K562 (cell line): ENCODE data around the gene DNAAF2. TPM values are rescaled to one million over a fixed set of nuclear protein-coding genes. Genes with fewer than 3 reads are reported as not detected.

Experiments used
- CBX5 ChIP-seq: IDR thresholded peaks from 2 replicates; pipeline ENCODE4 v1.6.1; 2014; ENCODE audit warnings: low read depth, borderline replicate concordance
- CREM ChIP-seq: IDR thresholded peaks from 2 replicates; pipeline ENCODE4 v1.6.1; 2014; ENCODE audit warnings: antibody characterized with exemption, low read depth
- E2F3 ChIP-seq: fragments of 250-450 bp; sonication (Bioruptor Pico); IDR thresholded peaks from 2 replicates; pipeline ENCODE4 v1.4.0; 2020; ENCODE audit warnings: mild to moderate bottlenecking
- GTF2A2 ChIP-seq: IDR thresholded peaks from 2 replicates; pipeline ENCODE4 v1.6.1; 2016; ENCODE audit warnings: mild to moderate bottlenecking, missing genetic modification characterization, missing compliant biosample characterization
- RBM34 ChIP-seq: fragments of 200-400 bp; formaldehyde crosslinking; IDR thresholded peaks from 2 replicates; pipeline ENCODE4 v1.6.1; 2018; ENCODE audit warnings: low read length, borderline replicate concordance; ENCODE audit not compliant: insufficient read depth
- SETDB1 ChIP-seq: IDR thresholded peaks from one replicate; pipeline ENCODE4 v1.6.1; 2012; ENCODE audit warnings: low read length, control low read depth, inconsistent platforms
- ZNF408 ChIP-seq: fragments of 250-450 bp; sonication (Bioruptor Pico); IDR thresholded peaks from 2 replicates; pipeline ENCODE4 v1.4.0; 2020; ENCODE audit warnings: low read depth, mild to moderate bottlenecking, moderate library complexity
- ZNF586 ChIP-seq: fragments of 450-650 bp; formaldehyde crosslinking; conservative IDR thresholded peaks from 2 replicates; pipeline ENCODE4 v1.4.0; 2020; ENCODE audit warnings: mild to moderate bottlenecking, moderate library complexity
- polyA plus RNA-seq, 8 experiments: library from polyadenylated mRNA; depleted of rRNA in 4 of 8; stranded (reverse) in 5 of 8; unstranded in 3 of 8; fragments of >200 nt; fragmentation: Nextera tagmentation in 2 of 8; fragmentation: Illumina TruSeq in 1 of 8; extraction: Ambion mirVana in 2 of 8; extraction: Trizol in 1 of 8; gene quantifications; 2 replicates each; pipeline versions ENCODE4 v1.2.1 to v1.2.3, GENCODE V29; 2011 to 2014; ENCODE audit warnings: inconsistent platforms in 1 of 8, missing spikeins in 1 of 8
- total RNA-seq, 7 experiments: library from RNA; depleted of rRNA in 6 of 7; stranded (reverse); fragments of >200 nt in 6 of 7; fragmentation: Illumina TruSeq in 2 of 7; extraction: Trizol in 2 of 7; gene quantifications; 2 replicates each; pipeline versions ENCODE4 v1.2.1 to v1.2.3, GENCODE V29; 2011 to 2021; ENCODE audit warnings: low replicate concordance in 1 of 7
- TF ChIP-seq, protein P1 (sequence below), 2 experiments: fragments of 200-800 bp in 1 of 2; sonication (Bioruptor generic) in 1 of 2; sonication (generic) in 1 of 2; formaldehyde crosslinking in 1 of 2; IDR thresholded peaks in 1 of 2; conservative IDR thresholded peaks in 1 of 2; 2 replicates each; pipeline versions ENCODE4 v1.5.0 to v1.6.1; 2016 to 2020; ENCODE audit warnings: missing compliant biosample characterization in 1 of 2, missing genetic modification characterization in 1 of 2, missing genetic modification reagents in 1 of 2
- TF ChIP-seq, protein P2 (sequence below): sonication (generic); formaldehyde crosslinking; IDR thresholded peaks from 2 replicates; pipeline ENCODE4 v1.8.1; 2022; ENCODE audit warnings: missing genetic modification reagents
- TF ChIP-seq, protein P3 (sequence below), 2 experiments: fragments of 450-650 bp in 1 of 2; sonication (generic) in 1 of 2; formaldehyde crosslinking; conservative IDR thresholded peaks; 2 replicates each; pipeline versions ENCODE4 v1.4.0 to v1.8.1; 2020 to 2022; ENCODE audit warnings: mild to moderate bottlenecking in 1 of 2, missing genetic modification reagents in 1 of 2
- TF ChIP-seq, protein P4 (sequence below), 2 experiments: fragments of 450-650 bp; IDR thresholded peaks; 2 replicates each; pipeline ENCODE4 v1.6.1; 2016; ENCODE audit warnings: mild to moderate bottlenecking in 2 of 2, borderline replicate concordance in 1 of 2, low read depth in 1 of 2, moderate library complexity in 1 of 2
- TF ChIP-seq, protein P5 (sequence below): sonication (generic); formaldehyde crosslinking; IDR thresholded peaks from 2 replicates; pipeline ENCODE4 v1.5.0; 2020; ENCODE audit warnings: missing genetic modification reagents

DNAAF2 gene
- total and polyA plus RNA-seq, 9 of the 15 experiments (the other 6 are each of a cell fraction or from before 2014, with no cell fraction given) = 2.4 to 14.6 (median 11.1) TPM

DNA sequence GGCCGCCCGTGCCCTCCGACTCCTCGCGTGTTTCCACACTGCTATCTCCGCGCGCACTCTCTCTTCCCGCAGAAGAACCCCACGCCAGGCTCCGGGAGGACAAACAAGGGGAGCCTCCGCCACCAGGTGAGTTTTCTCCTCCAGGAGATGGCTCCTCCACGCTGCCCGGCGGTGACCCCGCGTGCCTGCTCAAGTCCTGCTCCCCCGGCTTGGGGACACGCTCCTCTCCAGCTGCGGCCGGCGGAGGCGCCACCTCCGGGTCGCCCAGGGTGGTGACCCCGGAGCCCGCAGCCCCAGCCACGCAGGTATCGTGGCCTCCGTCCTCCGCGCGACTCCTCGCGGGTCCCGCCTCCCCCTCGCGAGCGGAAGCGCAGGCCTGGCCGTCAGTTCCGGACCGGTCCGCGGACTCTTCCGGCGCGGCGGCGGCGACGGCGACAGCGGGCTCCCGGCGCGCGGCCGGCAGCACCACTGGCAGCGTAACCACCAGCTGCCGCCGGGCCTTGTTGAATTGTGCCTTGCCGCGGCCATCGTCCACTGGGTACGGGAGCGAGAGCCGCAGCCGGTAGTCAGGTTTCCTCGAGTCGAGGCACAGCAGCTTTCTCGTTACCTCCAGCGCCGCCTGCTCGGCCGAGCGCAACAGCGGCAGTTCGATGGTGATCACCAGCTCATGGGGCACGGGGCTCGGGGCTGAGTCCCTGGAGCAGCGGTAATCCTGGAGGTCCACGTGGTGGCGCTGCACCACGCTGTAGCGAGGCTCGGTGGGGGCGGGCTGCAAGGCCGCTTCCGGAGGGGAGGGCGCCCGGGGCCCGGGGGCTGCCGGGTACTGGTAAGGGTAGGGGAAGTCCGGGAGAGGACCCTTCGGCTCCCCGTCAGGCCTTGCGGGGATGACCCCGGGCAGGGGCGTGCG lies 1.2 kb downstream of the DNAAF2 start (continued):
- TF ChIP-seq E2F3 (CRISPR knock-in tag) (no peak), ZNF586 (CRISPR knock-in tag) (no peak), CREM (peak; percentile 89), CBX5 (no peak), RBM34 (no peak), SETDB1 (no peak), ZNF408 (no peak), GTF2A2 (tag) (no peak)
- TF ChIP-seq, protein P1, sequence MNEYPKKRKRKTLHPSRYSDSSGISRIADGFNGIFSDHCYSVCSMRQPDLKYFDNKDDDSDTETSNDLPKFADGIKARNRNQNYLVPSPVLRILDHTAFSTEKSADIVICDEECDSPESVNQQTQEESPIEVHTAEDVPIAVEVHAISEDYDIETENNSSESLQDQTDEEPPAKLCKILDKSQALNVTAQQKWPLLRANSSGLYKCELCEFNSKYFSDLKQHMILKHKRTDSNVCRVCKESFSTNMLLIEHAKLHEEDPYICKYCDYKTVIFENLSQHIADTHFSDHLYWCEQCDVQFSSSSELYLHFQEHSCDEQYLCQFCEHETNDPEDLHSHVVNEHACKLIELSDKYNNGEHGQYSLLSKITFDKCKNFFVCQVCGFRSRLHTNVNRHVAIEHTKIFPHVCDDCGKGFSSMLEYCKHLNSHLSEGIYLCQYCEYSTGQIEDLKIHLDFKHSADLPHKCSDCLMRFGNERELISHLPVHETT (CRISPR knock-in tag; conservative IDR thresholded peaks at IDR 0.05 in 1 of 2, IDR thresholded peaks at IDR 0.05 in 1 of 2) = peak in 1 of 2 experiments; percentile 93; a peak in 2 of 4 replicates
- TF ChIP-seq, protein P2, sequence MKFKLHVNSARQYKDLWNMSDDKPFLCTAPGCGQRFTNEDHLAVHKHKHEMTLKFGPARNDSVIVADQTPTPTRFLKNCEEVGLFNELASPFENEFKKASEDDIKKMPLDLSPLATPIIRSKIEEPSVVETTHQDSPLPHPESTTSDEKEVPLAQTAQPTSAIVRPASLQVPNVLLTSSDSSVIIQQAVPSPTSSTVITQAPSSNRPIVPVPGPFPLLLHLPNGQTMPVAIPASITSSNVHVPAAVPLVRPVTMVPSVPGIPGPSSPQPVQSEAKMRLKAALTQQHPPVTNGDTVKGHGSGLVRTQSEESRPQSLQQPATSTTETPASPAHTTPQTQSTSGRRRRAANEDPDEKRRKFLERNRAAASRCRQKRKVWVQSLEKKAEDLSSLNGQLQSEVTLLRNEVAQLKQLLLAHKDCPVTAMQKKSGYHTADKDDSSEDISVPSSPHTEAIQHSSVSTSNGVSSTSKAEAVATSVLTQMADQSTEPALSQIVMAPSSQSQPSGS (CRISPR knock-in tag) = no peak
- TF ChIP-seq, protein P3, sequence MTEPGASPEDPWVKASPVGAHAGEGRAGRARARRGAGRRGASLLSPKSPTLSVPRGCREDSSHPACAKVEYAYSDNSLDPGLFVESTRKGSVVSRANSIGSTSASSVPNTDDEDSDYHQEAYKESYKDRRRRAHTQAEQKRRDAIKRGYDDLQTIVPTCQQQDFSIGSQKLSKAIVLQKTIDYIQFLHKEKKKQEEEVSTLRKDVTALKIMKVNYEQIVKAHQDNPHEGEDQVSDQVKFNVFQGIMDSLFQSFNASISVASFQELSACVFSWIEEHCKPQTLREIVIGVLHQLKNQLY (CRISPR knock-in tag; conservative IDR thresholded peaks at IDR 0.05) = no peak
- TF ChIP-seq, protein P4, sequence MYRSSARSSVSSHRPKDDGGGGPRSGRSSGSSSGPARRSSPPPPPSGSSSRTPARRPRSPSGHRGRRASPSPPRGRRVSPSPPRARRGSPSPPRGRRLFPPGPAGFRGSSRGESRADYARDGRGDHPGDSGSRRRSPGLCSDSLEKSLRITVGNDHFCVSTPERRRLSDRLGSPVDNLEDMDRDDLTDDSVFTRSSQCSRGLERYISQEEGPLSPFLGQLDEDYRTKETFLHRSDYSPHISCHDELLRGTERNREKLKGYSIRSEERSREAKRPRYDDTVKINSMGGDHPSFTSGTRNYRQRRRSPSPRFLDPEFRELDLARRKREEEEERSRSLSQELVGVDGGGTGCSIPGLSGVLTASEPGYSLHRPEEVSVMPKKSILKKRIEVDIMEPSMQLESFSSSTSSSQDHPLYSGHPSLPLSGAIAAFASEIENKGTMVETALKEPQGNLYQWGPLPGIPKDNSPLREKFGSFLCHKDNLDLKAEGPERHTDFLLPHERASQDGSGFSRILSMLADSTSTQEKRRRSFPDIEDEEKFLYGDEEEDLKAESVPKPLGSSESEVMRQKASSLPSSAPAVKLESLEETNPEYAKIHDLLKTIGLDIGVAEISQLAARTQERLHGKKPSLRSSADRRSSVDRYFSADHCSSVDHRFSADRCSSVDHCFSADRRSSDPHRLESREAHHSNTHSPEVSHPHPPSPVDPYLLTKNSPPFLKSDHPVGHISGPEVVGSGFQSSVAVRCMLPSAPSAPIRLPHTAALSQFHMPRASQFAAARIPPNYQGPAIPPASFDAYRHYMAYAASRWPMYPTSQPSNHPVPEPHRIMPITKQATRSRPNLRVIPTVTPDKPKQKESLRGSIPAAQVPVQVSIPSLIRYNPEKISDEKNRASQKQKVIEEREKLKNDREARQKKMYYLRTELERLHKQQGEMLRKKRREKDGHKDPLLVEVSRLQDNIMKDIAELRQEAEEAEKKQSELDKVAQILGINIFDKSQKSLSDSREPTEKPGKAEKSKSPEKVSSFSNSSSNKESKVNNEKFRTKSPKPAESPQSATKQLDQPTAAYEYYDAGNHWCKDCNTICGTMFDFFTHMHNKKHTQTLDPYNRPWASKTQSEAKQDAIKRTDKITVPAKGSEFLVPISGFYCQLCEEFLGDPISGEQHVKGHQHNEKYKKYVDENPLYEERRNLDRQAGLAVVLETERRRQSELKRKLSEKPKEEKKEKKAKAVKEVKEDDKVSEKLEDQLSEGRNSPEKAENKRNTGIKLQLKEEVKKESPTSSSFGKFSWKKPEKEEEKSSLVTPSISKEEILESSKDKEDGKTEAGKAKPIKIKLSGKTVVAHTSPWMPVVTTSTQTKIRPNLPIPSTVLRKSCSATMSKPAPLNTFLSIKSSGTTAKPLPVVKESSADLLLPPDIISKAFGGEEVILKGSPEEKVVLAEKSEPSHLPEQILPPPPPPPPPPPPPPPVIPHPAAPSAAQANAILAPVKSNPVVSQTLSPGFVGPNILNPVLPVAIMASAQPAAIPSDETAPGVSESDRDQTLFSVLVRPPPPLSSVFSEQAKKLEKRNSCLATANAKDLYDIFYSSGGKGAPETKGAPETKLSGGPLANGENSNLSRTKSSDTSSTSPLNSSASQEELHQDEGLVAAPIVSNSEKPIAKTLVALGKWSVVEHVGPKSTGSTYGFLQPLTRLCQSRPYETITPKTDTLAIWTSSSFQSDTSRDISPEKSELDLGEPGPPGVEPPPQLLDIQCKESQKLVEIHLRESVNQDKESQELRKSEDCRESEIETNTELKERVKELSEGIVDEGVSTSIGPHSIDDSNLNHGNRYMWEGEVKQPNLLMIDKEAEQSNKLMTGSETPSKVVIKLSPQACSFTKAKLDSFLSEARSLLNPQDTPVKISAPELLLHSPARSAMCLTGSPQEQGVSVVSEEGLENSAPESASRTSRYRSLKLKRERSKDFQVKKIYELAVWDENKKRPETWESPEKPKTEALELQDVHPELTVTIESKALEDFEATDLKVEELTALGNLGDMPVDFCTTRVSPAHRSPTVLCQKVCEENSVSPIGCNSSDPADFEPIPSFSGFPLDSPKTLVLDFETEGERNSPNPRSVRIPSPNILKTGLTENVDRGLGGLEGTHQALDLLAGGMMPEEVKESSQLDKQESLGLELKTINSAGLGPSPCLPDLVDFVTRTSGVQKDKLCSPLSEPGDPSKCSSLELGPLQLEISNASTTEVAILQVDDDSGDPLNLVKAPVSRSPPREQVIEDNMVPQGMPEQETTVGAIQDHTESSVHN (IDR thresholded peaks at IDR 0.05; ENCODE audit: borderline replicate concordance in 1 of 2, low read depth in 1 of 2) = no peak
- TF ChIP-seq, protein P5, sequence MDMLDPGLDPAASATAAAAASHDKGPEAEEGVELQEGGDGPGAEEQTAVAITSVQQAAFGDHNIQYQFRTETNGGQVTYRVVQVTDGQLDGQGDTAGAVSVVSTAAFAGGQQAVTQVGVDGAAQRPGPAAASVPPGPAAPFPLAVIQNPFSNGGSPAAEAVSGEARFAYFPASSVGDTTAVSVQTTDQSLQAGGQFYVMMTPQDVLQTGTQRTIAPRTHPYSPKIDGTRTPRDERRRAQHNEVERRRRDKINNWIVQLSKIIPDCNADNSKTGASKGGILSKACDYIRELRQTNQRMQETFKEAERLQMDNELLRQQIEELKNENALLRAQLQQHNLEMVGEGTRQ = no peak
